PC-9 (cell line): Measurements from ENCODE around the gene DOK3. TPM values are rescaled to one million over a fixed set of nuclear protein-coding genes. Genes with fewer than 3 reads are reported as not detected.

Experiments
- BruUV-seq: library from RNA; stranded (reverse); fragments of 400-500 nt; replicated peaks from 2 replicates; lab custom pipeline; 2021; lab: Mats Ljungman, UMichigan
- CTCF ChIA-PET: fragments of 300-600 bp; sonication (Branson Sonifier 250); formaldehyde crosslinking; loops from one replicate; lab custom pipeline; 2022; ENCODE audit warnings: antibody characterized with exemption; lab: Charles Lee
- POLR2A ChIA-PET: fragments of 300-600 bp; sonication (Branson Sonifier 250); formaldehyde crosslinking; loops from one replicate; lab custom pipeline; 2022; ENCODE audit warnings: antibody characterized with exemption; ENCODE audit not compliant: unreplicated experiment; lab: Charles Lee
- DNase-seq, 2 experiments: peaks; one replicate each; pipeline versions ENCODE4 v3.0.0 to v3.0.0-alpha.2; 2015 to 2022; ENCODE audit warnings: mixed read lengths in 1 of 2
- H2AFZ ChIP-seq: fragments of 200-600 bp; sonication (generic); 2 replicates; pipeline ENCODE4 v1.8.1; 2017; ENCODE audit warnings: antibody characterized with exemption
- H3F3A ChIP-seq: fragments of 200-600 bp; sonication (generic); 2 replicates; pipeline ENCODE4 v1.8.1; 2017; ENCODE audit warnings: antibody characterized with exemption, mild to moderate bottlenecking, low read depth; ENCODE audit not compliant: insufficient read depth
- H3K27ac ChIP-seq: fragments of 200-600 bp; sonication (generic); 2 replicates; pipeline ENCODE4 v1.6.1; 2016; ENCODE audit warnings: mixed run types
- H3K27me3 ChIP-seq: fragments of 200-600 bp; sonication (generic); 2 replicates; pipeline ENCODE4 v1.6.1; 2016; ENCODE audit warnings: low read depth, mixed run types; ENCODE audit not compliant: insufficient read depth
- H3K36me3 ChIP-seq: fragments of 200-600 bp; sonication (generic); 2 replicates; pipeline ENCODE4 v1.6.1; 2016; ENCODE audit warnings: low read depth, mixed run types
- H3K4me1 ChIP-seq: fragments of 200-600 bp; sonication (generic); replicated peaks from 2 replicates; pipeline ENCODE4 v1.6.1; 2016; ENCODE audit warnings: mixed run types; ENCODE audit not compliant: insufficient read depth
- H3K4me2 ChIP-seq: fragments of 200-600 bp; sonication (generic); 2 replicates; pipeline ENCODE4 v1.6.1; 2017; ENCODE audit warnings: mixed run types
- H3K4me3 ChIP-seq: fragments of 200-600 bp; sonication (generic); 2 replicates; pipeline ENCODE4 v1.6.1; 2016; ENCODE audit warnings: mixed run types
- H3K79me2 ChIP-seq: fragments of 200-600 bp; sonication (generic); 2 replicates; pipeline ENCODE4 v1.6.1; 2017; ENCODE audit warnings: low read depth, mixed run types
- H3K9me2 ChIP-seq: fragments of 200-600 bp; sonication (generic); 2 replicates; pipeline ENCODE4 v1.8.1; 2017; ENCODE audit warnings: mild to moderate bottlenecking; ENCODE audit not compliant: insufficient read depth
- H3K9me3 ChIP-seq: fragments of 200-600 bp; sonication (generic); 2 replicates; pipeline ENCODE4 v1.8.1; 2016; ENCODE audit warnings: low read depth; ENCODE audit not compliant: insufficient read depth
- H4K20me1 ChIP-seq: fragments of 200-600 bp; sonication (generic); 2 replicates; pipeline ENCODE4 v1.8.1; 2017; ENCODE audit not compliant: insufficient read depth
- CTCF ChIP-seq: fragments of 200-600 bp; sonication (generic); conservative IDR thresholded peaks from 2 replicates; pipeline ENCODE4 v1.6.1; 2017; ENCODE audit warnings: mixed run types, antibody characterized with exemption, mild to moderate bottlenecking, moderate library complexity
- EZH2 ChIP-seq: fragments of 200-600 bp; sonication (generic); IDR thresholded peaks from 2 replicates; pipeline ENCODE4 v1.8.0; 2017; ENCODE audit warnings: antibody characterized with exemption, low read depth
- intact Hi-C: fragments of 100-400 bp; cut with micrococcal nuclease; formaldehyde crosslinking; loops from one replicate; pipeline ENCODE4 v1.10.0; 2022; ENCODE audit not compliant: unreplicated experiment
- total RNA-seq: library from RNA; stranded (reverse); gene quantifications from 2 replicates; pipeline ENCODE4 v1.2.3, GENCODE V29; 2021

The DOK3 gene
- total RNA-seq, 1 experiment from 2014 or later, result 12.2 TPM

DNA sequence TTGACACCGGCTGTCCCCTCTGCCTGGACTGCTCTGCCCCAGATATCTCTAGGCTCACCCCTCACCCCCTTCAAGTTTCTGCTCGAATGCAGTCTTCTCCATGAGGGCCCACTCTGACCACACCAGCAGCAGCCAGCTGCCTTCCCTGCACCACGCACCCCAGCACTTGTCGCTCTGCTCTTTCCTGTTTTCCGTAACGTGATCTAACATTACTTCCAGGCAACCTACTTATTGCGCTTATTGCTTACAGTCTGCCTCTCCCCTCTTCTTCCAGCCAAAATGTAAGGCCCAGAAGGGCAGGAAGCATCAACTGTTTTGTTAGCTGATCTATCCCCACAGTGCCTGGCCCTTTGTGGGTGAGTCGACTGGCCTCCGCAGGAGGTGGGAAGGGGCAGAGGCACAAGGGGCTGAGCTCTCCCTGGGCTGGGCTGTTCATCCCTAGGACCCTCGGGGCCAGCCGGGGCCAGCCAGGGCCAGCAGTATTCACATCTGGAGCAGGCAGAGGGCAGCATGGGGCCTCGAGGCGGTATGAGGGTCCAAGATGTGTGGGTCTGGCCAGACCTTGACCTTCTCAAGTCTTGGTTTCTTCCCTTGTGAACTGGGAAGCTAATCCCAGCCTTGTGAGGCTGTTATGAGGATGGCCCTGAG, 24.6 kb downstream of the DOK3 start:
- no peaks in the 10 kb centered on the region for H3K9me2 ChIP-seq
- H3K4me1 ChIP-seq, result no peaks in the 10 kb centered on the region
- no peaks in the 10 kb centered on the region for H3K27me3 ChIP-seq
- H3K27ac ChIP-seq, result no peak overlapping the region
- POLR2A ChIA-PET, result no interaction called here
- intact Hi-C loops, result no loop called here
- peaks cover 24% of the 10 kb centered on the region for H3F3A ChIP-seq
- H3K36me3 ChIP-seq, result peaks cover 4% of the 10 kb centered on the region; the same call in 1 of the 2 replicates
- no peak for DNase-seq
- no peak overlapping the region for H2AFZ ChIP-seq
- no peak for TF ChIP-seq EZH2
- no peak for TF ChIP-seq CTCF
- H4K20me1 ChIP-seq, result no peaks in the 10 kb centered on the region
- no peaks in the 10 kb centered on the region for H3K79me2 ChIP-seq
- H3K9me3 ChIP-seq, result no peaks in the 10 kb centered on the region
- no peak overlapping the region for H3K4me3 ChIP-seq
- CTCF ChIA-PET, result interaction anchor here (0.6 kb wide), 1 partner anchor 13 kb away, joined by 3 read pairs; no protein-coding TSS in a partner anchor
- BruUV-seq, result no TSS peak
- no peak overlapping the region for H3K4me2 ChIP-seq

DNA sequence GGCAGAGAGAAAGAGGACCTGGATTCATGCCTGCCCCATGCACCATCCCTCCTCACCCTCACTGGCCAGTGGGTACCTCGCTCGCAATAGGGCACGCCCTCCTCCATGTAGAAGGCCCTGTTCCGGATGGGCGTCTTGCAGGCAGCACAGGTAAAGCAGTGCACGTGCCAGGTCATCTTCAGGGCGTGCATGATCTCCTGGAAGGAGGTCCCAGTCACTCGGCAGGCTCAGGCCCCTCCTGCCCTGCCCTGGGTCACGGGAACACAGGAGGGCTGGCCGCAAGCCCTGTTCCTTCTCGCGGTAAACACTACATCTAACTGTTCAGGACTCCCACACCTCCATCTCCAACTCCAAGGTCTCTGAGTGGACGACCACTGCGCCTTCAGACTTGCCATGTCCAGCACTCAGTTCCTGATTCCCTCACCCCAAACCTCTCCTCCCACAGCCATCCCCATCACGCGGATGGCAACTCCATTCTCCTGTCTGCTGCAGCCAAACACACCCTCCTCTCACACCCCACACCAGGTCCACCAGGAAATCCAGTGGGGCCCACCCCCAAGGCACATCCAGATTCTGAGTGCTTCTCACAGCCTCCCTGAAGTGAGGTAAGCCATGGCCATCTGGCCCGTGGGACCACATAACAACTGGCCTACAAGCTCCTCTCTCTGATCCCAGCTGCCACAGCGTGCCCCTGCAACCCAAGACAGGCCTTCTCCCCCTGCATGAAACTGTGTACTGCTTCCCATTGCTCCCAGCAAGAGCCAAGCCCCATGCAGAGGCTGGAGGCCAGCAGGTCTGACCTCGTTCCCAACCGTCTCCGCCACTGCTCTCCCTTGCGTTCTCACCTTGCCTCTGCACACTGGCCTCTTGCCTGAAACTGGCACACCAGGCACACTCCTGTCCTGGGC, 25.4 kb downstream of the DOK3 start:
- Histone ChIP-seq H3K4me1 (no peaks in the 10 kb centered on the region), H3F3A (peaks cover 32% of the 10 kb centered on the region), H4K20me1 (no peaks in the 10 kb centered on the region), H3K36me3 (peaks cover 3% of the 10 kb centered on the region; the same call in 1 of the 2 replicates), H2AFZ (no peak overlapping the region), H3K27me3 (no peaks in the 10 kb centered on the region), H3K27ac (no peak overlapping the region), H3K4me2 (no peak overlapping the region), H3K79me2 (no peaks in the 10 kb centered on the region), H3K4me3 (no peak overlapping the region), H3K9me3 (no peaks in the 10 kb centered on the region), H3K9me2 (no peaks in the 10 kb centered on the region)
- TF ChIP-seq EZH2, result no peak
- TF ChIP-seq CTCF, result no peak
- intact Hi-C loops, result no loop called here
- ChIA-PET CTCF (no interaction called here), POLR2A (no interaction called here)
- BruUV-seq, result no TSS peak
- DNase-seq, result no peak

DNA sequence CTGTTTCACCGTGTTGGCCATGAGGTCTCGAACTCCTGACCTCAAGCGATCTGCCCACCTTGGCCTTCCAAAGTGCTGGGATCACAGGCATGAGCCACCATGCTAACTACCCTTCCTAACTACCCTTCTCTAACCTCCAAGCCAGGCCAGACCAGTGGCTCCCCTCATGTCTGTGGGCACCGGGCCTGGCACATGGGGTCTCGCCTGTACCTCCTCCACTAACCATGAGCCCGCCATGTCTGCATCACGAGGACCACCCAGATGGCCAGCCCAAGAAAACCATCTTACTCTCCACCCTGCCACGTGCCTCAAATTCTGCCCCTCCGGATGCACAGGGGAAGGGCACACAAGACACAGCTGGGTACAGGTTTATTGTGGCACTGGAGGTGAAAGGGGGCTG, 26.6 kb downstream of the DOK3 start:
- TF ChIP-seq CTCF (no peak), EZH2 (no peak)
- Histone ChIP-seq H3K36me3 (no peaks in the 10 kb centered on the region), H3K9me2 (no peaks in the 10 kb centered on the region), H3K4me1 (no peaks in the 10 kb centered on the region), H3F3A (peaks cover 43% of the 10 kb centered on the region), H3K27ac (no peak overlapping the region), H3K4me3 (no peak overlapping the region), H4K20me1 (no peaks in the 10 kb centered on the region), H3K4me2 (no peak overlapping the region), H3K27me3 (no peaks in the 10 kb centered on the region), H2AFZ (no peak overlapping the region), H3K79me2 (no peaks in the 10 kb centered on the region), H3K9me3 (no peaks in the 10 kb centered on the region)
- CTCF ChIA-PET, result no interaction called here
- POLR2A ChIA-PET, result no interaction called here
- peak in 1 of 2 experiments; percentile 21 for DNase-seq
- intact Hi-C loops, result no loop called here
- no TSS peak for BruUV-seq
